Neural progenitor cell (in vitro differentiated cells): Measurements from ENCODE around the gene BHMT. TPM values are rescaled to one million over a fixed set of nuclear protein-coding genes. Genes with fewer than 3 reads are reported as not detected.

Source experiments
- DNase-seq: peaks from one replicate; pipeline ENCODE4 v3.0.0-alpha.2; 2016; ENCODE audit warnings: low spot score
- H2AFZ ChIP-seq: fragments of 200-600 bp; sonication (generic); replicated peaks from 2 replicates; pipeline ENCODE4 v1.6.1; 2016; ENCODE audit warnings: antibody characterized with exemption
- H3F3A ChIP-seq: fragments of 200-600 bp; sonication (generic); 2 replicates; pipeline ENCODE4 v1.6.1; 2016; ENCODE audit warnings: antibody characterized with exemption, low read depth
- H3K27ac ChIP-seq: fragments of 200-600 bp; sonication (generic); 2 replicates; pipeline ENCODE4 v1.5.1; 2016; ENCODE audit warnings: mild to moderate bottlenecking
- H3K27me3 ChIP-seq: fragments of 200-600 bp; sonication (generic); 2 replicates; pipeline ENCODE4 v1.6.1; 2016; ENCODE audit warnings: mild to moderate bottlenecking, moderate library complexity
- H3K36me3 ChIP-seq: fragments of 200-600 bp; sonication (generic); 2 replicates; pipeline ENCODE4 v1.5.1; 2016
- H3K4me1 ChIP-seq: fragments of 200-600 bp; sonication (generic); 2 replicates; pipeline ENCODE4 v1.6.1; 2016; ENCODE audit warnings: mixed run types
- H3K4me2 ChIP-seq: fragments of 200-600 bp; sonication (generic); 2 replicates; pipeline ENCODE4 v1.6.1; 2016
- H3K4me3 ChIP-seq: fragments of 200-600 bp; sonication (generic); 2 replicates; pipeline ENCODE4 v1.5.1; 2016
- H3K79me2 ChIP-seq: fragments of 200-600 bp; sonication (generic); 2 replicates; pipeline ENCODE4 v1.6.1; 2016; ENCODE audit warnings: low read depth
- H3K9ac ChIP-seq: fragments of 200-600 bp; sonication (generic); 2 replicates; pipeline ENCODE4 v1.6.1; 2016
- H3K9me3 ChIP-seq: fragments of 200-600 bp; sonication (generic); 2 replicates; pipeline ENCODE4 v1.5.1; 2016; ENCODE audit warnings: low read depth
- H4K20me1 ChIP-seq: fragments of 200-600 bp; sonication (generic); 2 replicates; pipeline ENCODE4 v1.6.1; 2016; ENCODE audit warnings: low read depth
- H3K27ac Mint-ChIP-seq: 3 replicates; pipeline ENCODE4 v1.8.0; 2021; ENCODE audit warnings: mixed read lengths
- H3K27me3 Mint-ChIP-seq: 2 replicates; pipeline ENCODE4 v1.8.0; 2022; ENCODE audit warnings: low read depth, mild to moderate bottlenecking, inconsistent platforms, moderate library complexity, mixed read lengths; ENCODE audit not compliant: insufficient read depth
- H3K36me3 Mint-ChIP-seq: 3 replicates; pipeline ENCODE4 v1.8.0; 2021; ENCODE audit warnings: mixed read lengths
- H3K4me1 Mint-ChIP-seq: 3 replicates; pipeline ENCODE4 v1.8.0; 2021; ENCODE audit warnings: mixed read lengths
- H3K4me3 Mint-ChIP-seq: 3 replicates; pipeline ENCODE4 v1.8.0; 2021; ENCODE audit warnings: mild to moderate bottlenecking, moderate library complexity, mixed read lengths
- H3K9me3 Mint-ChIP-seq: 3 replicates; pipeline ENCODE4 v1.8.0; 2020; ENCODE audit warnings: mixed read lengths
- EZH2 ChIP-seq: fragments of 200-600 bp; sonication (generic); IDR thresholded peaks from 2 replicates; pipeline ENCODE4 v1.6.1; 2017; ENCODE audit warnings: antibody characterized with exemption, mild to moderate bottlenecking, moderate library complexity
- EZH2phosphoT487 ChIP-seq: fragments of 200-600 bp; sonication (generic); IDR thresholded peaks from 2 replicates; pipeline ENCODE4 v1.6.1; 2017; ENCODE audit warnings: antibody characterized with exemption
- total RNA-seq: library from RNA; depleted of rRNA; stranded (reverse); fragments of >200 nt; gene quantifications from 2 replicates; pipeline ENCODE4 v1.2.3, GENCODE V29; 2015; ENCODE audit warnings: low replicate concordance
- TF ChIP-seq, protein P1 (sequence below): fragments of 200-600 bp; sonication (generic); IDR thresholded peaks from 2 replicates; pipeline ENCODE4 v1.5.1; 2017; ENCODE audit warnings: antibody characterized with exemption, mild to moderate bottlenecking

BHMT gene
- total RNA-seq, 1 donor from 2014 or later = 0.45 TPM

DNA sequence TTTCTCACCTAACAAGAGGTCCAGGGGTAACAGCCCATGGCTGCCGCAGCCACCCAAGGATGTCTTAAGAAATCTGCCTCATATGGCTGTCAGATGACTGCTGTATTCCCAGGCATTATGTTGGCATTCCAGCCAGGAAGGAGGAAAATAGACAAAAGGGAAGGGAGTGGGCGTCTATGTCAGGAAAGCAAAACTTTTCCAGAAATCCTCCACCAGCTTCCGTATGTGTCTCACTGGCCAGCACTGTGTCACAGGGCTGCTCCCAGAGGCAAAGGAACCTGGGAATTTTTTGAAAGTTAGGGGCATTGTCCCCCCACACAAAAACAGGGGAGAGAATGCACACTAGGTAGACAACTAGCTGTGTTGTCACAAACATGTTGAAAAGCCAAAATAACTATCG, 34.8 kb upstream of the BHMT start:
- H3K9me3 ChIP-seq = no peaks in the 10 kb centered on the region
- no peaks in the 10 kb centered on the region for H3K27me3 ChIP-seq
- H3K4me3 ChIP-seq = no peak overlapping the region
- Mint-ChIP-seq H3K27me3 (peaks cover 8% of the 10 kb centered on the region), H3K36me3 (peaks cover 7% of the 10 kb centered on the region), H3K27ac (no peak overlapping the region), H3K4me3 (no peak overlapping the region), H3K9me3 (peaks cover 24% of the 10 kb centered on the region), H3K4me1 (peaks cover 2% of the 10 kb centered on the region)
- H3F3A ChIP-seq = no peaks in the 10 kb centered on the region
- no peaks in the 10 kb centered on the region for H3K4me1 ChIP-seq
- TF ChIP-seq, protein P1, sequence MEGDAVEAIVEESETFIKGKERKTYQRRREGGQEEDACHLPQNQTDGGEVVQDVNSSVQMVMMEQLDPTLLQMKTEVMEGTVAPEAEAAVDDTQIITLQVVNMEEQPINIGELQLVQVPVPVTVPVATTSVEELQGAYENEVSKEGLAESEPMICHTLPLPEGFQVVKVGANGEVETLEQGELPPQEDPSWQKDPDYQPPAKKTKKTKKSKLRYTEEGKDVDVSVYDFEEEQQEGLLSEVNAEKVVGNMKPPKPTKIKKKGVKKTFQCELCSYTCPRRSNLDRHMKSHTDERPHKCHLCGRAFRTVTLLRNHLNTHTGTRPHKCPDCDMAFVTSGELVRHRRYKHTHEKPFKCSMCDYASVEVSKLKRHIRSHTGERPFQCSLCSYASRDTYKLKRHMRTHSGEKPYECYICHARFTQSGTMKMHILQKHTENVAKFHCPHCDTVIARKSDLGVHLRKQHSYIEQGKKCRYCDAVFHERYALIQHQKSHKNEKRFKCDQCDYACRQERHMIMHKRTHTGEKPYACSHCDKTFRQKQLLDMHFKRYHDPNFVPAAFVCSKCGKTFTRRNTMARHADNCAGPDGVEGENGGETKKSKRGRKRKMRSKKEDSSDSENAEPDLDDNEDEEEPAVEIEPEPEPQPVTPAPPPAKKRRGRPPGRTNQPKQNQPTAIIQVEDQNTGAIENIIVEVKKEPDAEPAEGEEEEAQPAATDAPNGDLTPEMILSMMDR = no peak
- TF ChIP-seq EZH2phosphoT487 (no peak), EZH2 (no peak)
- no peaks in the 10 kb centered on the region for H3K36me3 ChIP-seq
- no peak overlapping the region for H3K27ac ChIP-seq
- H4K20me1 ChIP-seq = no peaks in the 10 kb centered on the region
- no peak overlapping the region for H2AFZ ChIP-seq
- no peak for DNase-seq
- H3K4me2 ChIP-seq = no peak overlapping the region
- H3K9ac ChIP-seq = no peak overlapping the region
- H3K79me2 ChIP-seq = no peaks in the 10 kb centered on the region

DNA sequence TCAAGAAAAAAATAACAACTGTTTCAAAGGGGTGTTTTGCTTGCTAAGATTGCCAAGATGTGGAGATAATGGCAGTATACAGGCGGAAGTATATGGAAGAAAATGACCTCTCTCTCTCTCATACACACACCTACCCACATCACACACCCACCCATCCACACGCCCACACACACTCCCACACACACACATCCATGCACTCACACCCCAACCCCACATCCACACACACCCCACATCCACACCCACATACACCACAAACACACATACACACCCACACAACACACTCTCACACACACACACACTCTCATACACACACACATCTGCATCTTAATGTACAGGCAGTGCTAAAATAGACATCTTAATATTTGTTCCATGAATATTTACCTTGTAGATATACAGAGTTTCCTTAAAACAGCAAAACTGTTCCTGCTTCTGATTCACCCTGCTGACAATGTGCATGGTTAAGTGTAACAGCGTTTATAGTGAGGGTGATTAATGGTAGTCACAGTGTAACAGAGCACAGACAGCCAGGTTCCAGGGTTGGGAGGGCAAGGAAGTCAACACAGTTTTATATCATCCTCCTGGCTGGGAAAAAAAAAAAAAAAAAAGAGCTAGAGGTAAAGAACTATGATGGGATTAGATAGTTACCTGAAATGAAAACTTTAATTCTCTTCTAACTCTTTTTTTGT, 33.8 kb upstream of the BHMT start:
- H3K9ac ChIP-seq = no peak overlapping the region
- no peak overlapping the region for H2AFZ ChIP-seq
- H3K4me1 Mint-ChIP-seq = peaks cover 2% of the 10 kb centered on the region
- H3K9me3 ChIP-seq = no peaks in the 10 kb centered on the region
- no peaks in the 10 kb centered on the region for H3K4me1 ChIP-seq
- no peak overlapping the region for H3K4me3 Mint-ChIP-seq
- H3K27ac Mint-ChIP-seq = no peak overlapping the region
- TF ChIP-seq, protein P1 = no peak
- TF ChIP-seq EZH2phosphoT487 (no peak), EZH2 (no peak)
- H4K20me1 ChIP-seq = no peaks in the 10 kb centered on the region
- DNase-seq = no peak
- no peaks in the 10 kb centered on the region for H3K36me3 ChIP-seq
- no peak overlapping the region for H3K4me2 ChIP-seq
- H3K4me3 ChIP-seq = no peak overlapping the region
- peaks cover 5% of the 10 kb centered on the region for H3K36me3 Mint-ChIP-seq
- H3K27ac ChIP-seq = no peak overlapping the region
- peaks cover 20% of the 10 kb centered on the region for H3K9me3 Mint-ChIP-seq
- H3K27me3 Mint-ChIP-seq = peaks cover 6% of the 10 kb centered on the region
- H3K79me2 ChIP-seq = no peaks in the 10 kb centered on the region
- no peaks in the 10 kb centered on the region for H3F3A ChIP-seq
- H3K27me3 ChIP-seq = no peaks in the 10 kb centered on the region

DNA sequence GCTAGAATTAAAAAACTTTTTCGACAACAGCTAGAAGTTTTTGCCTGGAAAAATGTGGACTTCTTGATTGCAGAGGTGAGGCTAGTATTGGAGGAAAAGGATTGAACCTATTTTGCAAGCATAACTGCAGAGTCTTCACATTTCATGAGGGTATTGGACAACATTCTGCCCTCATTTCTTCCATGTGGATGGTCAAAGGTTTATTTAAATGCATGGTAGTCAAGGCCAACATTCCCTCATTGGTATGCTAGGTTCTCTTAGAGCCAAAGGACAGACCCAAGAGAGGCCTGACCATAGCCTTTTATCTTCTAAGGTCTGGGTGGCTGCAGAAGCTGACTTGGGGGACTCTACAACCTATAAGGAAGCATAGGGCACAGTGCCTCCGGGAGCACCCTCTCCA, 30.8 kb upstream of the BHMT start:
- no peaks in the 10 kb centered on the region for H3K9me3 ChIP-seq
- no peaks in the 10 kb centered on the region for H3K4me1 Mint-ChIP-seq
- peaks cover 4% of the 10 kb centered on the region for H3K27me3 Mint-ChIP-seq
- H4K20me1 ChIP-seq = no peaks in the 10 kb centered on the region
- H3K79me2 ChIP-seq = no peaks in the 10 kb centered on the region
- no peak overlapping the region for H3K27ac ChIP-seq
- H3K4me3 Mint-ChIP-seq = no peak overlapping the region
- no peak overlapping the region for H3K4me3 ChIP-seq
- no peak overlapping the region for H3K4me2 ChIP-seq
- H3K9me3 Mint-ChIP-seq = peaks cover 6% of the 10 kb centered on the region
- no peaks in the 10 kb centered on the region for H3K4me1 ChIP-seq
- TF ChIP-seq EZH2 = no peak
- TF ChIP-seq, protein P1 = no peak
- TF ChIP-seq EZH2phosphoT487 = no peak
- H3K36me3 ChIP-seq = no peaks in the 10 kb centered on the region
- no peak overlapping the region for H3K9ac ChIP-seq
- no peak overlapping the region for H3K27ac Mint-ChIP-seq
- H3F3A ChIP-seq = no peaks in the 10 kb centered on the region
- H2AFZ ChIP-seq = no peak overlapping the region
- H3K27me3 ChIP-seq = no peaks in the 10 kb centered on the region
- DNase-seq = no peak
- peaks cover 2% of the 10 kb centered on the region for H3K36me3 Mint-ChIP-seq
